Germinal center (tissue), 1 donor: ENCODE measurements around the gene FAM43A.

Source experiments
- DNase-seq: peaks from one replicate; pipeline ENCODE4 v3.0.0; 2012; ENCODE audit warnings: mixed read lengths, low spot score

The FAM43A gene

DNA sequence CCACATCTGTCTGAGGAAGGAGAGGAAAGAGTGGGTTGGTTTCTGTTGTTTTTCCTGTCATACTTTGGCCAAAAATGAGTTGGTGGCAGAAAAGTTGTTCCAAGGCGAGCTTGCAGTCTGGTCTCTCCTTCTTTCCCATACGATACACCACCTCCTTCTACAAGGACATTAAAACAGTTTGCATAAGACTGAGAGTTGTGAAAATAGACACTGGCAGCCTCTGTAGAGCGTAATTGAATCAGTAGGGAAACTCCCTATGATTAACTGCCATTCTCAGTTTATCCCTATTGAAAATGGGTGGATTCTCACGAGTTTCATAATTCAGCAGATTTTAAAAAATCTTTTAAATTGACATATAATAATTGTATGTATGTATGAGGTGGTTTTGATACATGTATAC is 10.0 kb upstream of the FAM43A start:
- DNase-seq: no peak

- DNase-seq: no peak
Measured at GRCh38 chr3:194676471-194676870, 9.2 kb upstream of the FAM43A start.

GRCh38 chr3:194680888-194681615 is 4.6 kb upstream of the FAM43A start:
- DNase-seq: no peak

DNA sequence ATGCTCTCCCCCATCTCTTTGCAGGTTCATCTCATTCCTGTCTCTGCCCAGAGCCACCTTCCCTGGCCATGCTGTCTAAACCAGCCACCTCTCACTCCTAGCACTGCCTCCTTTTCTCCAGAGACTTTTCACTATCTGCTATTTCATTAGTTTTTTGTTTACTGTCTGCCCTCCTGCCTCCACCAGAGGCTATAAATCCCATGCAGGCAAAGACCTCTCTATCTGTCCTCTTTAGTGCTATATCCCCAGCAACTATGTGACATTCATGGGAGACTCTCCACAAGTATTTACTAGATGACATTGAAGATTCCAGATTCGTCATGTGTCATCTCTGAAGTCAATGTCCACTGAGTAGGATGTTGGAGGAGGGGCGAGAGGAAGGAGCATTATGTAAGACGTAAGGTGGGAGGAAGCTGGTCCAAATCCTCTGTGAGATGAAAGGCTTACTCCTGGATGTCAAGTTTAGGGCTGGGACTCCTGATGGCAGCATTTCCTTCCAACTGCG is 3.4 kb upstream of the FAM43A start:
- DNase-seq: no peak

- DNase-seq: peak; percentile 81
Measured at GRCh38 chr3:194682694-194683310, 2.9 kb upstream of the FAM43A start.

DNA sequence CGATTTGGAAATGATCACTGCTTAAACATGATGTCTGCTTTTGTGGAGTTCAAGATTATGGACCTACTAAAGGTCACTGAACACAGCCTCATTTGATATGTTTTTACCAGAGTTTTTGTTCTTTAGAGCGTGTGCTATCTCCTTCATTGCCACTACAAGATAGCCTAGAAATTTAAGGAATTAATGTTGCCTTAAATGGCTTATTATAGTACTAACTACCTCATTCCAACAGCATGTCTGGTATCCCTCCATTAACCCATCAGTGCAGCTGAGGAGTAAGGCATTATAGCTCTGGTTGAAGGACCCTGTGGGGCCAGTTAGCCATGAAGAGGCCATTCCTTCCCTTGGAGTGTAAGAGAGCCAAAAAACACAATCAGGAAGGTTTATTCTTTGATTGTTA is 2.3 kb upstream of the FAM43A start:
- no peak for DNase-seq

GRCh38 chr3:194685065-194685717 is 492 bp upstream of the FAM43A start:
- DNase-seq: no peak

GRCh38 chr3:194686414-194686815 is 732 bp downstream of the FAM43A start:
- DNase-seq: no peak

GRCh38 chr3:194686816-194687637 is 1.3 kb downstream of the FAM43A start:
- DNase-seq: peak; percentile 51

DNA sequence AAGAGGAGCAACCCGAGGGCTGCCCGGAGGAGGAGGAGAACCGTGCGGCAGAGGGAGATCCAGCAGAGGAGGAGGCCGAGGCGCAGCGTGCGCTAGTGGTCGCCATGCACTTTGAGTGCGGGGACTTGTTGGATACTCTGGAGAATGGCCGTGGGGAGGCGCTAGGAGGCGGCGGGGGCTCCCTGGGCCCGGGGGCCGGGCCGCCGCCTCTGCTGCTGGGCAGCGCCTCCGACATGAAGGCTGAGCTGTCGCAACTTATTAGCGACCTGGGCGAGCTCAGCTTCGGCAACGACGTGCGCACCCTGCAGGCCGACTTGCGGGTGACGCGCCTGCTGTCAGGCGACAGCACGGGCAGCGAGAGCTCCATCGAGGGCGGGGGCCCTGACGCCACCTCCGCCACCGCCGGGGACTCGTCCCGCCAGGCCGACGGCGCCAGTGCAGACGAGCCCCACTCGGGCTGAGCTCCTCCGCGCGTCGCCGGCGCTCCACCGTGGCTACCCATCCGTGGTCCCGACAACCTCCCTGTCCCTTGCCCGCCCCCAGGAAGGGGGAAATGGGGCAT is 2.0 kb downstream of the FAM43A start:
- peak; percentile 87 for DNase-seq

DNA sequence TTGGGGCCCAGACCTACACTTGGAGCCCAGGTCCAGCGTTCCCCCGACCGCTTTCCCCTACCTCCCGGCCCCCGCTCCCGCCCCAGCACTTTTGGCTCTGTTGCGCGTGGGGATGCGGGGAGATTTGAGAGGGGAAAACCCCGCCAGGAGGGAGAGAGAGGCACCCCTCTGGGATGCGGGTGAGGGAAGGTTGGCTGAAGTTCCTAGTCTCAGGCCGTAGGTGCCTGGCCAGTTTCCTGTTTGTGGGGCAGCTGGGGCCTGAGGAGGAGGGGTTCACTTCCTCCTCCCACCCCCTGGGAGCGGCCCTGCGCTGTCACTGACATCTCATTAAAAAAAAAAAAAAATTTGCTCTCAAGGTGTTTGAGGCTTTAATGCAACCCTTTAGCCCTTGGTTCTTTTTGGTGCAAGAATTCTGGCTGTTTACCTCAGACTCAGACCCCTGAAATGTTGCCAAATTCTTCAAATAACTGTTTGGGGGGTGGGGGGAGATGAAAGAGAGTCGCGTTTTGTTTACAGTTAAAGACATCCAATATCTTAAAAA is 2.6 kb downstream of the FAM43A start:
- DNase-seq: peak; percentile 86

- no peak for DNase-seq
Measured at GRCh38 chr3:194688946-194689345, 3.3 kb downstream of the FAM43A start.

GRCh38 chr3:194689493-194689944 is 3.8 kb downstream of the FAM43A start:
- DNase-seq: no peak

DNA sequence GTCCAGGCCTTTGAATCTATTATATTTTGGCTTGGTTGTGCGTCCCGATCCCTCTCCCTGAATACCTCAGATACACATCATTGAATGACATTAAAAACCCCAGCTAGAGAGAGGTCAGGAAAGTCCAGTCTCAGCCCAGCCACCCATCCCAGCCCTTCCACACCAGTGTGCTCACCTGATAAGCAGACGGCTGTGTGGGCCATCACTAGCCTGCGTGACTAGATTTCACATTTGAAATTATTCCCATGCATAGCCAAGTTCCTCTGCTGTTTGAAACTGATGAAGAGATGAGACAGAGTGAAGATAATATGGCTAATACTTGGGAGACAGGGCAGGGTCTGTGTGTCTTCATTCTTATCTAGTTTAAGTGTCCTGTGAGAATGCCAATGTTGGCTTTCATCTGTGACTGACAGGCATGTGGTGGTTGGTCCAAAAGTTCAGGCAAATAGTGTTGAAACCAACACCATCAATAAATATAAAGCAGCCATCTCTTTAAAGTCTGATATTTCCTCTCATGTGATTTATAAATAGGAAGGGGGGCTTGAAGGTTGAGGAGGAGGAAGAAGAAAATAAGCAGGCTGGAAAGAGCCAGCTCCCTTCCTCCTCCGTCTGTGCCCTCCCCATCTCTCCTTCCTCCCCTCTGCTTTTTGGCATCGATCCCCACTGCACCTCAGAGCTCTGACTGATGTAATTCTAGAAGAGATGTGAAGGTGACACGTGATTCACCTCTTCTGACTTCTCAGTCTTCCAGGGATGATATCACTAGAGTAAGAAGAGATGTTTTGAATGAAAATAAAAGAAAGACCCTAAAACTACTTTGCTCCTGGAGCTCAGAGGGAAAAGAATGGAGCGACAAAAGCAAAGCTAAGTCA is 5.1 kb downstream of the FAM43A start:
- DNase-seq: no peak

- DNase-seq: peak; percentile 86
Measured at GRCh38 chr3:194691481-194692283, 6.0 kb downstream of the FAM43A start.

DNA sequence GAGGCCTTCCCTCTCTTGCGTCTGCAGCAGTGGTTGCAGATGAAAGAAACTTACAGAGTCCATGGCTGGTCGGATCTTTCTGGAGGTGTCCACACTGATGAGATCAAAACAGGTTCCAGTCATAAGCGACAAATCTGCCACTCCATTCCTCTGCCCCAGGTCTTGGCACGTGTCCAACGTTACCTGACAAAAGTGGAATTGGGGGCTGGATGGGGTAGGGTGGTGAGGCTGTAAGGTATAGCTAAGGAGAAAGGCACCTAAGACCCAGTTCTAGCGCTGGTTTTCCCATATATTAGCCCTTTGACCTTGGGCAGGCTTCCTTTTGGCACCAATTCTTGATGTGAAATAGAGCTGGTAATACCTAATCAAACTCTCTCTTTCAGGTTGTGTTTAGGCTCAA is 11.0 kb downstream of the FAM43A start:
- DNase-seq: no peak

- no peak for DNase-seq
Measured at GRCh38 chr3:194702545-194702944, 16.9 kb downstream of the FAM43A start.

DNA sequence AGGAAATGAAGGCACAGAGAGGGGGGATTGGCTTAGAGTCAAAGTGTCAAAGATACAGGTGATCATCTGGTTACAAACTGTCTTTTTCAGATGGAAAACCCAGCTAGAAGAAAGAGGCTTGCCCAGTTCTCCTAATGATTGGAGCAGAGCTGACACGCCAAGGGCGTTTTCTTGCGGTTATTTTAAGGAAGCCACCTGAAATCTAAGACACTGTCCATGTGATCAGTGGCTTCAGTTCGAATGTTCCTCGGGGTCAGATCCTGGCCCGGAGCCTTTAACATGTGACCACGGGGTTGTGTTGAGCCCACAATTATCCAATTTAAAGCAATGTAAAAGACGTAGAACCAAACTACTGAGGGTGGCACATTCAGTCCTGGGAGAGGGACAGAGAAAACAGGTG is 19.5 kb downstream of the FAM43A start:
- no peak for DNase-seq

- no peak for DNase-seq
Measured at GRCh38 chr3:194705761-194706160, 20.1 kb downstream of the FAM43A start.

GRCh38 chr3:194707147-194707540 is 21.5 kb downstream of the FAM43A start:
- no peak for DNase-seq
